Ishikawa (cell line): ENCODE data around the gene SFMBT1.

ENCODE experiments used
- CEBPB ChIP-seq: IDR thresholded peaks from 2 replicates; pipeline ENCODE4 v1.6.1; 2012
- CREB1 ChIP-seq: IDR thresholded peaks from 2 replicates; pipeline ENCODE4 v1.6.1; 2012; ENCODE audit warnings: low read depth
- EGR1 ChIP-seq: IDR thresholded peaks from 2 replicates; pipeline ENCODE4 v1.6.1; 2012
- EP300 ChIP-seq: IDR thresholded peaks from 2 replicates; pipeline ENCODE4 v1.6.1; 2012; ENCODE audit warnings: borderline replicate concordance
- MAX ChIP-seq: IDR thresholded peaks from 2 replicates; pipeline ENCODE4 v1.6.1; 2012
- NFIC ChIP-seq: IDR thresholded peaks from 2 replicates; pipeline ENCODE4 v1.6.1; 2012
- RAD21 ChIP-seq: IDR thresholded peaks from 2 replicates; pipeline ENCODE4 v1.6.1; 2012; ENCODE audit warnings: low read depth
- TAF1 ChIP-seq: IDR thresholded peaks from 2 replicates; pipeline ENCODE4 v1.6.1; 2012; ENCODE audit warnings: low read depth, mild to moderate bottlenecking
- TCF12 ChIP-seq: IDR thresholded peaks from 2 replicates; pipeline ENCODE4 v1.6.1; 2012; ENCODE audit warnings: low read depth
- TEAD4 ChIP-seq: IDR thresholded peaks from 2 replicates; pipeline ENCODE4 v1.6.1; 2012
- USF1 ChIP-seq: IDR thresholded peaks from 2 replicates; pipeline ENCODE4 v1.6.1; 2012
- YY1 ChIP-seq: IDR thresholded peaks from 2 replicates; pipeline ENCODE4 v1.6.1; 2012; ENCODE audit warnings: low read depth
- TF ChIP-seq, protein P1 (sequence below): IDR thresholded peaks from 2 replicates; pipeline ENCODE4 v1.6.1; 2012; ENCODE audit warnings: low read depth, mild to moderate bottlenecking

DNA sequence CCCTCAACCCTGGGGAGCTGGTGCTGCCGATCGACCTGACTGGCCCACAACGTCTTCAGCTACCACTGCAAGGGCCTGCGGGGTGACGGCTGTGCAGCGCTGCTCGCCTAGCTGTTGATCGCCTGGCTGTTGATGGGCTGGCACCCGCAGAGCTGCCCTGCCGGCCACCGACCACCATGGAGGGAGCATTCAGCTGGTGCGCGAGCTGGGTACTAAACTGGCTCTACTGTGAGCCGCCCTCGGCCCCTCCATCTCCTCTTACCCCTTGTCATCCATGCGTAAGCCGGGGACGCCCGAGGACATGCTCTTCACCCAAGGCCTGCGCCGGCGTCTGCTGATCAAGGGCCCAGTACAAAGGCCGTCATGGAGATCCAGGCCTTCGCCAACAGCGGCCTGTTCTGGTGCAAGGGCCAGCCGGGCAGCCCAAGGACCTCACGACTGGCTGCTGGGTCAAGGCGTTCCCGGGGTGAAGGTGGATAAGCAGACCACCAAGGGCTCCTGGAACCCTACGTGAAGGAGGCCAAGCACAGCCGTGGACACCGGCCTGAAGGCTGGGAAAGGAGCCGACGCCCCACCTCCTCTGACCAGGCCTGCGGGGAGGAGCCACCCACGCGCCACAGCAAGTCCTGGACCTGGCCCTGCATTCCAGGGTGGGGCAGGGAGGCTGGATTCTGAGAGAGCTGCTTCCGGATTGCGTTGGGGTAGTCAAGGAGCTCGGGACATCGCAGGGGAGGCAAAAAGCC is 46.9 kb downstream of the SFMBT1 start:
- TF ChIP-seq EGR1, result peak; percentile 87
- TF ChIP-seq EP300, result no peak
- TF ChIP-seq, protein P1, sequence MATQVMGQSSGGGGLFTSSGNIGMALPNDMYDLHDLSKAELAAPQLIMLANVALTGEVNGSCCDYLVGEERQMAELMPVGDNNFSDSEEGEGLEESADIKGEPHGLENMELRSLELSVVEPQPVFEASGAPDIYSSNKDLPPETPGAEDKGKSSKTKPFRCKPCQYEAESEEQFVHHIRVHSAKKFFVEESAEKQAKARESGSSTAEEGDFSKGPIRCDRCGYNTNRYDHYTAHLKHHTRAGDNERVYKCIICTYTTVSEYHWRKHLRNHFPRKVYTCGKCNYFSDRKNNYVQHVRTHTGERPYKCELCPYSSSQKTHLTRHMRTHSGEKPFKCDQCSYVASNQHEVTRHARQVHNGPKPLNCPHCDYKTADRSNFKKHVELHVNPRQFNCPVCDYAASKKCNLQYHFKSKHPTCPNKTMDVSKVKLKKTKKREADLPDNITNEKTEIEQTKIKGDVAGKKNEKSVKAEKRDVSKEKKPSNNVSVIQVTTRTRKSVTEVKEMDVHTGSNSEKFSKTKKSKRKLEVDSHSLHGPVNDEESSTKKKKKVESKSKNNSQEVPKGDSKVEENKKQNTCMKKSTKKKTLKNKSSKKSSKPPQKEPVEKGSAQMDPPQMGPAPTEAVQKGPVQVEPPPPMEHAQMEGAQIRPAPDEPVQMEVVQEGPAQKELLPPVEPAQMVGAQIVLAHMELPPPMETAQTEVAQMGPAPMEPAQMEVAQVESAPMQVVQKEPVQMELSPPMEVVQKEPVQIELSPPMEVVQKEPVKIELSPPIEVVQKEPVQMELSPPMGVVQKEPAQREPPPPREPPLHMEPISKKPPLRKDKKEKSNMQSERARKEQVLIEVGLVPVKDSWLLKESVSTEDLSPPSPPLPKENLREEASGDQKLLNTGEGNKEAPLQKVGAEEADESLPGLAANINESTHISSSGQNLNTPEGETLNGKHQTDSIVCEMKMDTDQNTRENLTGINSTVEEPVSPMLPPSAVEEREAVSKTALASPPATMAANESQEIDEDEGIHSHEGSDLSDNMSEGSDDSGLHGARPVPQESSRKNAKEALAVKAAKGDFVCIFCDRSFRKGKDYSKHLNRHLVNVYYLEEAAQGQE, result no peak
- no peak for TF ChIP-seq NFIC
- TF ChIP-seq USF1, result no peak
- 0 out of 2 replicates have a peak, but pooled peaks have one; percentile 41 for TF ChIP-seq TAF1
- TF ChIP-seq TEAD4, result peak; percentile 94
- peak; percentile 61 for TF ChIP-seq MAX
- TF ChIP-seq YY1, result 0 out of 2 replicates have a peak, but pooled peaks have one; percentile 8
- no peak for TF ChIP-seq CREB1
- TF ChIP-seq RAD21, result no peak
- peak; percentile 38; the same call in 1 of the 2 replicates for TF ChIP-seq TCF12
- no peak for TF ChIP-seq CEBPB
